ENCODE results near the gene OR10H4.

DNA sequence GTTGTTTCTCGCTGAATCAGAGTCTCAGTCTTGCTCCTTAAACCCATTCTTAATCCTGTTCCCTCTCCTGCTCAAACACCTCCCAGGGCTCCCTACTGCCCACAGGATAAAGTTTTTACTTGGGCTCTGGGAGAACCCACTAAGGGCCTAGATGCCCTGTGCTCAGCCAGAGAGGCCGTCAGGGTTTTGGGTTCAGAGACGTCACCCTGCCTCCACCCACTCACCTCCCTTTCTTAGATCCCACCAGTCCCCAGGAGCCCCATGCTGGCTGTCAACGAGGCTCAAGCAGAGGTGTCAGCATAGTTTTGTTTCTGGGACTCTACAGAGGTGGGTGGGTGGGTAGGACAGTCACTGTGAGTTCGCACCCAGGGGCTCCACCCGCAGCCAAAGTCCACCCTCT lies 35.4 kb upstream of the OR10H4 start:
- TF ChIP-seq, protein P1, sequence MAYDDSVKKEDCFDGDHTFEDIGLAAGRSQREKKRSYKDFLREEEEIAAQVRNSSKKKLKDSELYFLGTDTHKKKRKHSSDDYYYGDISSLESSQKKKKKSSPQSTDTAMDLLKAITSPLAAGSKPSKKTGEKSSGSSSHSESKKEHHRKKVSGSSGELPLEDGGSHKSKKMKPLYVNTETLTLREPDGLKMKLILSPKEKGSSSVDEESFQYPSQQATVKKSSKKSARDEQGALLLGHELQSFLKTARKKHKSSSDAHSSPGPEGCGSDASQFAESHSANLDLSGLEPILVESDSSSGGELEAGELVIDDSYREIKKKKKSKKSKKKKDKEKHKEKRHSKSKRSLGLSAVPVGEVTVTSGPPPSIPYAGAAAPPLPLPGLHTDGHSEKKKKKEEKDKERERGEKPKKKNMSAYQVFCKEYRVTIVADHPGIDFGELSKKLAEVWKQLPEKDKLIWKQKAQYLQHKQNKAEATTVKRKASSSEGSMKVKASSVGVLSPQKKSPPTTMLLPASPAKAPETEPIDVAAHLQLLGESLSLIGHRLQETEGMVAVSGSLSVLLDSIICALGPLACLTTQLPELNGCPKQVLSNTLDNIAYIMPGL (CRISPR knock-in tag; IDR thresholded peaks at IDR 0.05; ENCODE audit: borderline replicate concordance), result no peak
- no peak for TF ChIP-seq PHF8 (IDR thresholded peaks at IDR 0.05; ENCODE audit: borderline replicate concordance, low read depth)
- TF ChIP-seq, protein P2, sequence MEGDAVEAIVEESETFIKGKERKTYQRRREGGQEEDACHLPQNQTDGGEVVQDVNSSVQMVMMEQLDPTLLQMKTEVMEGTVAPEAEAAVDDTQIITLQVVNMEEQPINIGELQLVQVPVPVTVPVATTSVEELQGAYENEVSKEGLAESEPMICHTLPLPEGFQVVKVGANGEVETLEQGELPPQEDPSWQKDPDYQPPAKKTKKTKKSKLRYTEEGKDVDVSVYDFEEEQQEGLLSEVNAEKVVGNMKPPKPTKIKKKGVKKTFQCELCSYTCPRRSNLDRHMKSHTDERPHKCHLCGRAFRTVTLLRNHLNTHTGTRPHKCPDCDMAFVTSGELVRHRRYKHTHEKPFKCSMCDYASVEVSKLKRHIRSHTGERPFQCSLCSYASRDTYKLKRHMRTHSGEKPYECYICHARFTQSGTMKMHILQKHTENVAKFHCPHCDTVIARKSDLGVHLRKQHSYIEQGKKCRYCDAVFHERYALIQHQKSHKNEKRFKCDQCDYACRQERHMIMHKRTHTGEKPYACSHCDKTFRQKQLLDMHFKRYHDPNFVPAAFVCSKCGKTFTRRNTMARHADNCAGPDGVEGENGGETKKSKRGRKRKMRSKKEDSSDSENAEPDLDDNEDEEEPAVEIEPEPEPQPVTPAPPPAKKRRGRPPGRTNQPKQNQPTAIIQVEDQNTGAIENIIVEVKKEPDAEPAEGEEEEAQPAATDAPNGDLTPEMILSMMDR (IDR thresholded peaks at IDR 0.05), result no peak
- no peak for TF ChIP-seq ESRRA (IDR thresholded peaks at IDR 0.05; ENCODE audit: borderline replicate concordance, low read length)
- no peak for TF ChIP-seq SMC3 (IDR thresholded peaks at IDR 0.05)
- TF ChIP-seq POLR2A (IDR thresholded peaks at IDR 0.05; ENCODE audit: low read length), result no peak
- TF ChIP-seq, protein P3, sequence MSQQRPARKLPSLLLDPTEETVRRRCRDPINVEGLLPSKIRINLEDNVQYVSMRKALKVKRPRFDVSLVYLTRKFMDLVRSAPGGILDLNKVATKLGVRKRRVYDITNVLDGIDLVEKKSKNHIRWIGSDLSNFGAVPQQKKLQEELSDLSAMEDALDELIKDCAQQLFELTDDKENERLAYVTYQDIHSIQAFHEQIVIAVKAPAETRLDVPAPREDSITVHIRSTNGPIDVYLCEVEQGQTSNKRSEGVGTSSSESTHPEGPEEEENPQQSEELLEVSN (IDR thresholded peaks at IDR 0.05; ENCODE audit: borderline replicate concordance, low read depth), result no peak
- no peak for TF ChIP-seq RAD21 (conservative IDR thresholded peaks at IDR 0.05 in 1 of 2, IDR thresholded peaks at IDR 0.05 in 1 of 2)
- no peak for TF ChIP-seq EP300 (IDR thresholded peaks at IDR 0.05)
- no peak for TF ChIP-seq FOSL2 (IDR thresholded peaks at IDR 0.05)
- no peak for TF ChIP-seq FOSL2 (CRISPR knock-in tag; IDR thresholded peaks at IDR 0.05)
- TF ChIP-seq, protein P4, sequence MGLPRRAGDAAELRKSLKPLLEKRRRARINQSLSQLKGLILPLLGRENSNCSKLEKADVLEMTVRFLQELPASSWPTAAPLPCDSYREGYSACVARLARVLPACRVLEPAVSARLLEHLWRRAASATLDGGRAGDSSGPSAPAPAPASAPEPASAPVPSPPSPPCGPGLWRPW (IDR thresholded peaks at IDR 0.05), result no peak
- TF ChIP-seq TP53 (CRISPR knock-in tag; IDR thresholded peaks at IDR 0.05), result no peak
